HG02884 (cell line): ENCODE measurements around the gene KDM4B.
"Not testable (repeated sequence)": the region's sequence is repeated elsewhere in the genome, so short reads cannot be mapped to it uniquely, and the experiment has no call there.

Source experiments
- ATAC-seq: cut with Tn5 transposase; IDR thresholded peaks from one replicate; pipeline ENCODE4 v1.9.1; 2021; ENCODE audit warnings: mild to moderate bottlenecking, moderate library complexity; ENCODE audit not compliant: unreplicated experiment

Gene KDM4B

DNA sequence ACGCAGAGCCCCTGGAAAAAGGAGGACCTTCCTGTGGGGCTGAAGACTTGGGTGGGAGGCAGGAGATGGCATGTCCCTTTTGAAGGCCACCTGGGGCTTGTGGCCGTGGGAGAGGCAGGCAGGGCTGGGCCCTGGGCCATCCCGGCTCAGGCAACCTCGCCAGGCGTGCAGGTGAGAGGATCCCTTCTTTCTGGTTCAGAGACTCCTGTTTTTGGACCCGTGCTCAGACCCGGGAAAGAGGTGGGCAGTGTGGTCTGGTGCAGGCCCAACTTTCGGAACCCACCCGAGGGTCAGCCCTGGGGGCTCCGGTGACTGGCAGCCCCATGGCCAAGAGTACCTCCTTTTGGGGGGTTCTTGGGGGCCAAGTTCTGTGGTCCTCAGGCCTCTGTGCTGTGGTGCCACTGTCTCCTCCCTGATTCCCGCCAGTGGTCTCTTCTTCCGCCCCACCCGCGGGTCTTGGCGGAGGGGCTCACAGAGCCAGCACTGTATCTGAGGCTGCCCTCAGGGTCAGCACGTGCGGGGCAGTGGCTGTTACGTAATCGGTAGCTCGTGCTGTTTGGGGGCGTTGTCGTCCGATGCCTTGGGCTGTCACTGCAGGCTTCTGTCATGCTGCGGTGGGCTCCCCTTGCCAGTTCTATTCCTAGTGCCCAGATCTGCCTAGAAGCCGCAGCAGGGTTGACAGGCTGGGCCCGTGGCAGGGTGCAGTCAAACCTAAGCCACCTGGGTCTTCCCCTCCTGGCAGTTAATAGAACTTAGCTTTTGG lies 42.7 kb downstream of the KDM4B start:
- no peak for ATAC-seq

DNA sequence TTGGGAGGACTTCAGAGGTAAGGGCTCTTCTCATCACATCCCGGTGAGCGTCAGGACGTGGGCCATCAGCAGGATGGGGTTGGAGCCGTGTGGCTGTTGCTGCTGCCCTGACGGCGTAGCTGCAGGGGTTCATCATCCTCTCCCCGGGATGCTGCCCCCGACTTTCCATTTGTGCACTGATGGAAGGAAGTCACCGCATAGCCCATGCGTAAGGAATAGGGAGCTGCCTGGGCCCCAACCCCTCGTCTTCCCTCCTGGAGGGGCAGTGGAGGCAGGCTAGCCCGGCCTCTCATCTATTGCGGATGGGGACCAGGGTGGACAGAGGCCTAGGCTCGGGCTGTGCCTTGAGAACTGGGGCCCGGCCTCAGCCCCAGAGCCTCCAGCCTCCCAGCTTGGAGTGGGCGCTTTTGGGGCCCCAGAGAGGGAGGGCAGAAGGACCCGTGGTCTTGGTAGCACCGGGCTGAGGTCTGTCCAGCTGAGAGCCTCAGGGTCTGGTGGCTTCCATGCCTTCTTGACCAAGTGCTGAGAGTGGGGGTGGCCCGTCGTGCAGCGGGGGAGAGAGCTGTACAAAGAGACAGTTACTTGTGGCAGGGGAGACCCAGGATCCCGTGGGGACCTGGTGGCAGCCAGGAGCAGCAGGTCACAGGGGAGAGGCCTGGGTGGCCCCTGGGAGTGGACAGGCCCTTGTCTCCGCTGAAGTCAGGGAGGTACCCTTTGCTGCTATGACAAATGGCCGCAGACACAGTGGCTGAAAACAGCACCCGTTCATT lies 44.0 kb downstream of the KDM4B start:
- ATAC-seq: no peak

DNA sequence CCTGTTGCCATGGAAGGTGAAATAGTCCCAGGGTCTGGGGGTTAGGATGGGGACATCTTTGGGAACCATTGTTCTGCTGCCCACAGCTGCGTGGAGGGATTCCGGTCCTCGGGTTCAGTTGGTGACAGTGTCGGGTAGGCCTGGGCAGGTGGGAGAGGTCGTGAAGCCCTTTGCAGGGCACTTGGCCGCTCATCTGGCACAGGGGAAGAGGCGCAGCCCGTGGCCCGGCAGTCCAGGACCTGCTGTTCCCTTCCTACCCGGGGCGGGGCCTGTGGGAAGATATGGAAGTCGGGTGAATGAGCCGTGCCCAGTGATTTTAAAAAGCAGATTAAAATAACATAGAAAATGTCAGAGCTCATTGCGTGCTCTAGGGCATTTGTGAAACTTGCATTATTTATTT lies 44.8 kb downstream of the KDM4B start:
- no peak for ATAC-seq

DNA sequence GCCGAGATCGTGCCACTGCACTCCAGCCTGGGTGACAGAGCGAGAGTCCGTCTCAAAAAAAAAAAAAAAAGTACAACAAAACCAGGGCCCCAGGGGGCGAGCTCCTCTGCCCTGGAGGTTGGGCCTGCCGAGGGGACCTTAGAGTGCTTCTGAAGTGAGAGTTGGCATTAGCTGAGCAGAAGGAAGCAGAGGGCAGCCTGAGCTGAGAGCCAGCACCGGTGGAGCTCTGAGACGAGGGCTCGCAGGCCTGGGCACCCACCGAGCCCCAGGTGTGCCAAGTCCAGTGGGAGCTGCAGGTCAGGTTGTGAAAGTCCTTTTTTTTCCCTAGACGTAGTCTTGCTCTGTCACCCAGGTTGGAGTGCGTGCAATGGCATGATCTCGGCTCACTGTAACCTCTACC lies 46.0 kb downstream of the KDM4B start:
- no peak for ATAC-seq

DNA sequence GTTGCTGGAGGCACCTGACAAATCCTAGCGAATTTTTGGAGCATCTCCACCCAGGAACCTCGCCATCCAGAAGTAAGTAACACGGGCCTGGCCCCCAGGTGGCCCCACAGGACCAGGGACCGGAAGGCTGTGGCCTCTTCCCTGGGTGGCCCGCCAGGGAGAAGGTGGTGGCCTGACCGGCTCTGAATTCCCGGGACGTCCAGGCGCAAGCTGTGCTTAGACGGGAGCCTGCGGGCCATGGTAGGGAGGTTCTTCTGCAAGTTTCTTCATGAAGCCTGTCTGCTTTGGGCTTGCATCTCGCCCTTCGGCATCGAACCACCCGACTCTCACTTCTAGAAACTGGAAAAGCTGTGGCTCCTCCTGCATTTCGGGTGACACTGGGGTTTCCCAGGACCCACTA lies 47.4 kb downstream of the KDM4B start:
- ATAC-seq: no peak

DNA sequence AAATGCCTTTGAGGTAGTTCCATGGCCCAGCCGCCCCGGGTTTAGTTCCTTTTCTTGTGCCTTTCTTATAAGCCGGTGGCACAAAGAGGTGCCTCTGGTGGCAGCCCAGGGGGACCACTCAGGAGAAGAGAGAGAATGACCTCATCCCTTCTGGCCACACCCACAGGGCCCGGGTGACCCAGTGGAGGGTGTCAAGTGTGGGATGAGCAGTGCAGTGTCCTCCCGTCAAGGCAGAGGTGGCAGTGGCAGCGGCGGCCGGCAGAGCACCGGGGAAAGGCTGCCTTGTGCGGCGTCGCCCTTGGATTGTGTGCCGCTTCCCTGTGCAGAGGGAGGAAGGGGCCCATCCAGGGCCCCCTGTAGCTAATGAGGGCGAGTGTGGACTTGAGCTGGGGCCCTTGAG lies 47.9 kb downstream of the KDM4B start:
- ATAC-seq: no peak

DNA sequence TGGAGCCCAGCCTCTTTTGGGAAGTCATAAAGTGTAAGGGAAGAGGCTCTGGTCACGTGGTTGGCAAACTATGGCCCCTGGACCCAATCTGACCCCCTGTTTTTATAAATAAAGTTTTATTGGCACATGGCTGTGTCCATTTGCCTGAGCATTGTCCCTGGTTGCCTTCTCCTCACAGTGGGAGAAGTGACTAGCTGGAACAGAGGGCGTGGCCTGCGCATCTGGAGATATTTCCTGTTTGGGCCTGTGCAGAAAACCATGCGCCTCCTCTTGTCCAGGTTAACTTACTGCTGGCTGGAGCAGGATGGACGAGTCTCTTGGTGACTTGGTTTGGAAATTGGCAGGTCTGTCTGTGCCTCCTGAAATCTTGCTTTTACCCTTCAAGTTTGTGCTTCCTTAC lies 48.3 kb downstream of the KDM4B start:
- ATAC-seq: no peak

DNA sequence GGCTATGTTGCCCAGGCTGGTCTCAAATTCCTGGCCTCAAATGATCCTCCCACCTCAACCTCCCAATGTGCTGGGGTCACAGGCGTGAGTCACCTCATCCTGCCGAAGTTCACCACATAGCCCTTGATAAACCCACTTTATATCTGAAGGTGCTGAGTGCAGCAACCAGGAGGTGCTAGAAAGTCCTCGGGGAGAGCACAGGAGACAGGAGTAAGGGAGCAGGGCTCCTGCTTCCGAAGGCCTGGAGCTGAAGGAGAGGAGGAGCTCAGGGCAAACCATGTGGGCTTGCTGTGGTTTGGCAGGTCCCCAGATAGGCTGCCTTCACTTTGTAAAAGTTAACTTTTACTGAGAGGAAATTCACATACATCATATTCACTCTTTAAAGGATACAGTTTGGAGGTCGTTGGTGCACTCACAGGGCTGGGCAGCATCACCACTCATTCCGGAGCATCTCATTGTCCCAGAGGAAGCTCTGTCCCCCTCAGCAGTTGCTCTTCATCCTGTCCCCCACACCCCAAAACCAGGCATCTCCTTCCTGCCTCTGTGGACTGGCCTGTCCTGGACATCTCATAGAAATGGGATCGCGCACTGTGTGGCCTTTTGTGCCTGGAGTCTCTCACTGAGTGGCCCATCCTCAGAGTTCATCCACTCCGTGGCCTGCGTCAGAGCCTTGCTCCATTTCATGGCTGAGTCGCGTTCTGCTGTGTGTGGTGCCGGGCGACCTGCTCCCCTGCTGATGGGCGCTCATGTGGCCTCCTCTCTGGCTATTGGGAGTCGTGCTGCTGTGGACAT lies 49.5 kb downstream of the KDM4B start:
- no peak for ATAC-seq

DNA sequence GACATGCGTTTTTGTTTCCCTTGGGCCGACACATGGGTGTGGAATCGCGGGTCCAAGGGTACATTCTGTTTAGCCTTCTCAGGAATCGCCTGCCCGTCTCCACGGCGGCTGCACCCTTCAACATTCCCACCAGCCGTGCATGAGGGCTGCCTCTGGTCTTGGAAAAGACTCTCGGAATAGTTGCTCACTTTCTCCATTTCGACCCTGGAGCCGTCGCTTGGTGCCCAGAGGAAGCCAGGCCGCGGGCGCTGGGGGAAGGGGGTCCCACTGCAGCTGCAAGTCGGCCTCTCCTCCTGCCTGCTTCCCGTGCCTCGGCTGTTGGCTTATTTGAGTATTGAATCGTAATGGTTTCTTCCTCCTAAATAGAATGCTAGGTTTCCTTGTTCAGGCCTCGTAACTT lies 51.5 kb downstream of the KDM4B start:
- ATAC-seq: no peak

DNA sequence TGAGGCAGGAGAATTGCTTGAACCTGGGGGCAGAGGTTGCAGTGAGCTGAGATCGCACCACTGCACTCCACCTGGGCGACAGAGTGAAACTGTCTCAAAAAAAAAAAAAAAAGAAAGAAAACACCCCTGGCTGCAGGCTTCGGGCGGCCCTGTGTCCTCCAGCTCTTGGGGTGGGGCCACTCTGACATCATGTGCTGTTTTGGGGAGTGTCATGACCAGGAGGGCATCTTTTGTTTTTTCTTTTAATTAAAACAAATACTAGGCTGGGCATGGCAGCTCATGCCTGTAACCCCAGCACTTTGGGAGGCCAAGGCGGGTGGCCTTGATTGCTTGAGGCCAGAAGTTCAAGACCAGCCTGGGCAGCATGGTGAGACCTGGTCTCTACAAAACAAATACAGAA lies 52.1 kb downstream of the KDM4B start:
- no peak for ATAC-seq

DNA sequence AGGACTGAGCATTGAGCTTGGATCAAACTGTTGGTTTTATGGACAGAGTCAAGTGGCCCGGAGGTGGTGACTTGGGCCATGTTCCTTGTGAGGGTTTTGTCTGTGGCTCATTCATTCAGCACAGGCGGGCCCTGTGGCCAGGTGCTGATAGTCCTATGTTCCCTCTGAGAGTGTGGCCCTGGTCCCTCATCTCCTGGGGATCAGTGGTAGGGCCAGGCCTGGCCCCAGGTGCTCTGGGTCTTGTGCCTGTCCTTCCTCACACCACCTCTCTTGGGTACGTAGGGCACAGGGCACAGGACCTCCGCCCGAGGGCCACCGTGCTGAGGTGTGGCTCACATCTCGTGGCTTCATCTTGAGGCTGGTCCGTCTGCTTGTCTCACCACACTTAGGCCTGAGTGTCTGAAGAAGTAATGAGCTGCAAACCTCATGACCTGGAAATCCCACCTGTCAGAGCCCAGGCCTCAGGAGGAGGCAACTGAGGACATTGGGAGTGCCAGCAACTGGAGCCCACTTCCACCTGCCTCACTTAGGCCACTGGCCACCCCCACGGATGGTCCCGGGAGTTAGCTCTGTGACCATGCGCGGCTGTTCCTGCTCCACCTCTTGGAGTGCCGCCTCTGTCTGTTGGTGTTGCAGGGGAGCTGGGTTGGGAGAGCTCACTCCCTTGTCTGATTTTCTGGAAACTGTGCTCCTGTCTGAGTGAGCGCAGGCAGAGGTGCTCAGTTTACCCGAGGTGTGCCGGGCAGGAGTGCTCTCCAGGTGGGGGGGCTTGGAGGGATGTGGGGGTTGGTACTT lies 53.4 kb downstream of the KDM4B start:
- ATAC-seq: no peak

DNA sequence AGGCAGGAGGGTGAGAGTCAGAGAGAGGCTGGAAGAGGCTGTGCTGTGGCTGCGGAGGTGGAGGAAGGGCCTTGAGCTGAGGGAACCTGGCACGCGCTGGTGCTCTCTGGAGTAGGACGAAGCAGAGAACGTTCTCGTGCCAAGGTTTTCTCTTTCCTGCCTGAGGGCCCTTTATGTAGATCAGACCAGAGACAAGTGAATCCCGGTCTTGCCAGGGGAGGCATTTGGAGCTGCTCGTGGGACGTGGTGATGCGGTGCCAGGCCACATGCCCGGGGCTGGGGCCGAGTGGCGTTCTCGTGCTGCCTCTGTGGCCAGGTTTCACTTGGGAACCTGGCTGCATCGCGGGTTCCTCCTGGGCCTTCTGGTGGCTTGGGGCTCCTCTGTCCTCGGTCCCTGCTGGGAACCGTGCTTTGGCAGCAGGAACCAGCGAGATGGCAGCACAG lies 54.2 kb downstream of the KDM4B start:
- ATAC-seq: no peak

DNA sequence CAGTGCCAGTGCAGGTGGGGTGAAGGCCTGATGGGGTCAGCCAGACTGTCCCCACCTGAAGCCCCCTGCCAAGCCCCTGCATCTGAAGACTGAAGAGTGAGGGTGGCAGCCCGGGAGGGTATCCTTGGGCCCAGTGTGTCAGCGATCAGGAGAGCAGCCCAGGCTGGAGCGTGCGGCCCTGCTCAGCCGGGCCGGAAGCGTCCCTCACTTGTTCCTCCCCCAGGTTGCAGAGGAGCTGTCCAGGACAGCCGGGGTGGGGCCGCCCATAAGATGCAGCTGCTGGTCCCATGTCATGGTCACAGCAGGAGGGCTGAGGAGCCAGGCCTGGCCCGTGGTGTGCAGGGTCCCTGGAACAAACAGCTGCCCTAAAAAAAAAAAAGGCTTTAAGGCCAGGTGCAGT lies 55.4 kb downstream of the KDM4B start:
- no peak for ATAC-seq

DNA sequence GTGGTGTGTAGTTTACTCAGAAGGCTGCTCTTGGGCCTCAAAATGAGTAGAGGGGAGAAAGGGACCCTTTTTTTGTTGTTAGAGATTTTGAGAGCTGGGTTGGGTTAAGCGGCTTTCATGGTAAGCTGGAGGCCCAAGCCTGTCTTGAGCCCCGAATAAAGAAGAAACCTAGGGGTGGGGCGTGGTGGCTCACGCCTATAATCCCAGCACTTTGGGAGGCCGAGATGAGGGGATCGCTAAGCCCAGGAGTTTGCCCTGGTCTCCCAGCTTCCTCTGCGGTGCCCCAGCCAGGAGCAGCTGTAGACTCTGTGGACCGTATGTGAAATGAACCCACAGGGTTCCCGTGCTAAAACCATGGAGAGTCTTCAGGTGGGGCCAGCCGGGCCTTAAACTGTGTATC lies 56.1 kb downstream of the KDM4B start:
- no peak for ATAC-seq

DNA sequence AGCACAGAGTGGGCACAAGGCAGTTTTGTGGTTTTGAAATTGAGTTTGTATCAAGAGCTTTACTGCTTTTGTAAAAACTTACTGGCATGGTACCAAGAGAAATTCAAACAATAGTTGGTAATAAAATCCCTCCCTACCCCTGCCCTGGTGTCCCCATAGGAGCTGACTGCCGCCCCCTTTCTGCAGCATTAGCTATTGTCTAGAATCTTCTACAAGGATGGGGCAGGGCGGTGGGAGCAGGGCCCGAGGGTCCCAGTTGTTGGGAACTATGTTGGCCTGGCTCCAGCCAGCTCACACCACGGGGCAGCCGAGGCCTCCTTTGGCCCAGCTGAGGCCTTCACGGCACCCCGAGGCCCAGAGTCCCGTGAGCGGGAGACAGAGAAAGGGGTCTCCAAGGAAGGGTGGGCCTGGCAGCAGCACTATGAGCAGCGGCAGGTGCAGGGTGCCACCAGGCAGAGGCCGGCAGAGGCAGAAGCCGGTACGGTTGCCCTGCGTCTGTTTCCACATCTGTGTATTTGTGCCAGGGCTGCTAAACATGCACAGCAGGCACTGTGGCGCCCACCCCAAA lies 57.9 kb downstream of the KDM4B start:
- ATAC-seq: no peak

DNA sequence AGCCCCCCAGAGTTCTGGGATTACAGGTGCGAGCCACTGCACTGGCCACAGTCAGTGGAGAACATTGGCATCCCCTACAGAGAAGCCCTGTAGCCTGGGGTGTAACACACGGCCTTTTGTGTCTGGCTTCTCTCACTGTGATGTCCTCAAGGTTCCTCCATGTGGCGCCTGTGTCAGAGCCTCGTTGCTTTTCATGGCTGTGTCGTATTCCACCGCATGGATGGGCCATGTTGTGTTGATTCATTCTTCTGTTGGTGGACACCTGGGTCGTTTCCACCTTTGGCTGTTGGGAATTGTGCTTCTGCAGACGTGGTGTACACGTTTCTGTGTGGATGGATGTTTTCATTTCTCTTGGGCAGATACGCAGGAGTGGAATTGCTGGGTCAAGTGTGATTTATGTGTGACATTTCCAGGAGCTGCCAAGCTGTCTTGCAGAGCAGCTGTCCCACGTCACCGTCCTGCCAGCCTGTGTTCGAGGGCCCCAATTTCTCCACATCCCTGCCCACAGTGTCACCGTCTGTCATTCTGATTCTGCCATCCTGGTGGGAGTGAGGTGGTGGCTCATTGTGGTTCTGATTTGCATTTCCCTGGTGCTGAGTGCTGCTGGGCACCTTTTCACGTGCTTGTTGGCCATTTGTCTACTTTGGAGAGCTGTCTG lies 59.4 kb downstream of the KDM4B start:
- no peak for ATAC-seq

DNA sequence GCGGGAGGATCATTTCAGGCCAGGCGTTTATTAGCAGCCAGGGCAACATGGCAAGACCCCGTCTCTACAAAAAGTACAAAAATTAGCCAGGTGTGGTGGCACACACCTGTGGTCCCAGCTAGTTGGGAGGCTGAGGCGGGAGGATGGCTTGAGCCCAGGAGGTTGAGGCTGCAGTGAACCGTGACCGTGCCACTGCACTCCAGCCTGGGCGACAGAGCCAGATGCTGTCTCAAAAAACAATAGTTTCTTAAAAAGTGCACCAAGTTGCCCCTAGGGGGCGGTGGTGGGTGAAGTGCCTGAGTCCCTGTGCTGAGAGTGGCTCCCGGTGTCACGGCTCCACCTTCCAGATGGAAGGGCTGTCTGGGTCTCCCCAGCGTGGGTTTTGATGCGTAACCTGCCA lies 60.7 kb downstream of the KDM4B start:
- not testable (repeated sequence) for ATAC-seq

DNA sequence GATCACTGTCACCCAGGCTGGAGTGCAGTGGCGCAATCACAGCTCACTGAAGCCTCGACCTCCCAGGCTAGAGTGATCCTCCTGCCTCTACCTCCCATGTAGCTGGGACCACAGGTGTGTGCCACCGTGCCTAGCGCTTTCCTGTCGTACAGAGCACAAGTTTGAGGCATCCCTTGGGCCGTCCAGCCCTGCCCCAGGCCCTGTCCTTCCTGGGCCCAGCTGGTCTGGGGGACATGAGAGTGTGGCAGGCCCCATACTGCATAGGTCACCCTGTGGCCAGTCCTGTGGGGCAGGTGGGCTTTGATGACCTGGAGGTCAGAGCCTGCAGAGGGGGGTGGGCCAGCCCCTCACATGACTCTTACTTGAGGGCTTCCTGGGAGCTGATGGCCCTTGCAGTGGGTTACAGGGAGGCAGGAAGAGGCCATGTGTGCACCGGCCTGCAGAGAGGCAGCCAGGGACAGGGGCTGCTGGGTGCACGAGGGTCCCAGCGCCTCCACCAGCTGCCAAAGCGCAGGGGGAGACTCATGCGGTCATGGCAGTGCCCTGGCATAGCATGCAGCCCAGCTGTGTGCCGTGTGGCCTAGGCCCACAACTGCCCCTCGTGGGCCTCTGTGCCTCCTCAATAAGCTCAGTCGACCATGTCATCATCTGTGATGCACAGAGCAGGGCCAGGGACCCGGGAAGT lies 61.4 kb downstream of the KDM4B start:
- no peak for ATAC-seq

DNA sequence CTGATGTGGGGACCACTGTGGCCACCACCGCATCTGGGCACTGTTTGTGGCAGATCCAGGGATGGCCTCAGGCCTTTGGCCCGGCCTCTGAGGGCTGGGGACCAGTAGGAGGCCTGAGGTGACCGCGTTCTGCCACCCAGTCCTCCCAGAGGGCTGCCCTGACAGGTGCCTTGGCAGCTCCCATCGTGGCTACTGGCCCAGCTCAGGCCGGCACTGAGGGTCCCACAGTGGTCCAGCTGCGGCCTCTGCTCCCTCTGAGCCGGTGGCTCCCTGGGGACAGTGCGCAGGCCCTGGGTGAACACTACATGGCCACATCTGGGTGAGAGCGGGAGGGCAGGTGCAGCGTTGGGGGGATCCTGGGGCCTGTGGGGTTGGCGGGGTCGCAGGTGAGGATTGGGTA lies 61.9 kb downstream of the KDM4B start:
- no peak for ATAC-seq
